GM10266 (cell line): ENCODE results near the gene COL15A1.

Source experiments
- DNase-seq: peaks from one replicate; pipeline ENCODE4 v3.0.0; 2012; ENCODE audit errors: extremely low spot score
- CTCF ChIP-seq: IDR thresholded peaks from 2 replicates; pipeline ENCODE4 v1.5.1; 2012; ENCODE audit warnings: mild to moderate bottlenecking, low read depth; ENCODE audit not compliant: control insufficient read depth, insufficient read depth; ENCODE audit errors: missing control alignments

COL15A1 gene

GRCh38 chr9:99012957-99013512 lies 69.3 kb downstream of the COL15A1 start:
- no peak for TF ChIP-seq CTCF
- DNase-seq, result no peak

GRCh38 chr9:99013550-99013949 lies 69.8 kb downstream of the COL15A1 start:
- TF ChIP-seq CTCF, result no peak
- no peak for DNase-seq

GRCh38 chr9:99015448-99015847 lies 71.7 kb downstream of the COL15A1 start:
- no peak for TF ChIP-seq CTCF
- DNase-seq, result no peak

GRCh38 chr9:99015890-99016289 lies 72.2 kb downstream of the COL15A1 start:
- TF ChIP-seq CTCF, result no peak
- no peak for DNase-seq

- DNase-seq, result no peak
- TF ChIP-seq CTCF, result no peak
These were observed 73.1 kb downstream of the COL15A1 start for GRCh38 chr9:99016681-99017387.

- no peak for DNase-seq
- TF ChIP-seq CTCF, result no peak
These were observed 74.9 kb downstream of the COL15A1 start for GRCh38 chr9:99018653-99019052.
